ENCODE measurements around the gene ANGPTL4. TPM values are rescaled to one million over a fixed set of nuclear protein-coding genes. Genes with fewer than 3 reads are reported as not detected.

ANGPTL4 gene
- total and polyA plus RNA-seq, 2 of the 13 experiments (the other 11 are each of a cell fraction or from before 2014, with no cell fraction given) = 0.80 to 21.7 TPM

- TF ChIP-seq KIAA2018 (CRISPR knock-in tag; IDR thresholded peaks at IDR 0.05; ENCODE audit: borderline replicate concordance) (no peak), ZNF12 (CRISPR knock-in tag; IDR thresholded peaks at IDR 0.05) (no peak), SATB2 (CRISPR knock-in tag; IDR thresholded peaks at IDR 0.05) (no peak), TFDP1 (CRISPR knock-in tag; IDR thresholded peaks at IDR 0.05; ENCODE audit: borderline replicate concordance) (no peak), ZNF367 (CRISPR knock-in tag; IDR thresholded peaks at IDR 0.05; ENCODE audit: borderline replicate concordance) (no peak), TP53 (CRISPR knock-in tag; conservative IDR thresholded peaks at IDR 0.05) (no peak), ZNF253 (CRISPR knock-in tag; IDR thresholded peaks at IDR 0.05; ENCODE audit: borderline replicate concordance) (no peak), ZBTB38 (CRISPR knock-in tag; IDR thresholded peaks at IDR 0.05) (no peak), FLYWCH1 (CRISPR knock-in tag; IDR thresholded peaks at IDR 0.05) (no peak), KMT2B (CRISPR knock-in tag; IDR thresholded peaks at IDR 0.05) (no peak), CENPBD1 (CRISPR knock-in tag; IDR thresholded peaks at IDR 0.05; ENCODE audit: borderline replicate concordance, low read depth) (no peak), CHCHD3 (CRISPR knock-in tag; IDR thresholded peaks at IDR 0.05) (no peak), FOXA3 (CRISPR knock-in tag; IDR thresholded peaks at IDR 0.05) (no peak), HIC2 (CRISPR knock-in tag; IDR thresholded peaks at IDR 0.05; ENCODE audit: low read depth) (no peak), RFX1 (IDR thresholded peaks at IDR 0.05) (no peak), SYNCRIP (IDR thresholded peaks at IDR 0.05; ENCODE audit: insufficient read depth, low read depth, low read length) (no peak)
Measured at GRCh38 chr19:8412783-8413628, 49.1 kb downstream of the ANGPTL4 start, which contains the start of gene MARCHF2 (continued).
